ENCODE measurements around the gene SARDH. TPM values are rescaled to one million over a fixed set of nuclear protein-coding genes. Genes with fewer than 3 reads are reported as not detected.

Gene SARDH
- total and polyA plus RNA-seq, 10 donors: 1.0 to 4.5 (median 2.3) TPM

DNA sequence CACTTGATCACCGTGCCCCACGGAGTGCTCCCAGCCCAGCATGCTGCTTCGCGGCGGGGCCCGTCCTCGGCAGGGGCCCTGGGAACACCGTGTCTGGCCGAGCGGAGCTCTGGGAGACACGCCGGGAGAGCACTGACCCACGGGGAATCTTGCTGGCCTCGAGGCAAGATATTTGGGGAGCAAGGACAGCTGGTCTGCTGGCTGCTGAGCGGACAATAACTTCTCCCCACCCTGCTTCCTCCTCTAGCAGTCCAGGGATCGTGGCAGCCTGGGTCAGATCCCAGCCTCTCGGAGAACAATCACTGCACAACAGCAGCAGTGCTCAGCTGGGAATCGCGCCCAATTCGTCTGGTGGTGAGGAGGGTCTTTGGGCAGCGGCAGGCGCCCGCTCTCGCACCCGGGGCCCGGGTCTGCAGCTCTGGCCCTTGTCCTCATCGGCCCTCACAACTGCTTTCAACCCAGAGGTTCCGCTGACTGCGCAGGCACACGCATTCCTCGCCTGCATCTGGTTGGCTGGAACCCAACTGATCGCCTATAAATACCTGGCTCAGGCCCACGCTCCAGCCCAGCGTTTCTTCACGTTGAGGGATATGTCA is 58.6 kb downstream of the SARDH start:
- intact Hi-C loops (cut with DNase I; ENCODE audit: low total_unique reads): no loop called here
- TF ChIP-seq, protein P1, sequence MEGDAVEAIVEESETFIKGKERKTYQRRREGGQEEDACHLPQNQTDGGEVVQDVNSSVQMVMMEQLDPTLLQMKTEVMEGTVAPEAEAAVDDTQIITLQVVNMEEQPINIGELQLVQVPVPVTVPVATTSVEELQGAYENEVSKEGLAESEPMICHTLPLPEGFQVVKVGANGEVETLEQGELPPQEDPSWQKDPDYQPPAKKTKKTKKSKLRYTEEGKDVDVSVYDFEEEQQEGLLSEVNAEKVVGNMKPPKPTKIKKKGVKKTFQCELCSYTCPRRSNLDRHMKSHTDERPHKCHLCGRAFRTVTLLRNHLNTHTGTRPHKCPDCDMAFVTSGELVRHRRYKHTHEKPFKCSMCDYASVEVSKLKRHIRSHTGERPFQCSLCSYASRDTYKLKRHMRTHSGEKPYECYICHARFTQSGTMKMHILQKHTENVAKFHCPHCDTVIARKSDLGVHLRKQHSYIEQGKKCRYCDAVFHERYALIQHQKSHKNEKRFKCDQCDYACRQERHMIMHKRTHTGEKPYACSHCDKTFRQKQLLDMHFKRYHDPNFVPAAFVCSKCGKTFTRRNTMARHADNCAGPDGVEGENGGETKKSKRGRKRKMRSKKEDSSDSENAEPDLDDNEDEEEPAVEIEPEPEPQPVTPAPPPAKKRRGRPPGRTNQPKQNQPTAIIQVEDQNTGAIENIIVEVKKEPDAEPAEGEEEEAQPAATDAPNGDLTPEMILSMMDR (IDR thresholded peaks at IDR 0.05 in 8 of 11, conservative IDR thresholded peaks at IDR 0.05 in 3 of 11): no peak
- TF ChIP-seq POLR2AphosphoS5 (IDR thresholded peaks at IDR 0.05) (no peak), POLR2A (IDR thresholded peaks at IDR 0.05) (no peak)
- H3K4me1 ChIP-seq: peaks cover 4 to 49% (median 31%) of the 10 kb centered on the region in 6 donors
- H3K36me3 ChIP-seq: no peaks in the 10 kb centered on the region
- peaks cover 0 to 21% (median 0%) of the 10 kb centered on the region in 7 donors for H3K27me3 ChIP-seq (replicated peaks in 1 of 7)
- no peak for DNase-seq
- no peaks in the 10 kb centered on the region for H3K9me3 ChIP-seq
- no peak overlapping the region for H3K27ac ChIP-seq
- 73 to 86% (median 78%) methylated on average over 32 to 35 of the region's 35 CpGs for WGBS, 5 donors
- H3K4me3 ChIP-seq: no peak overlapping the region

DNA sequence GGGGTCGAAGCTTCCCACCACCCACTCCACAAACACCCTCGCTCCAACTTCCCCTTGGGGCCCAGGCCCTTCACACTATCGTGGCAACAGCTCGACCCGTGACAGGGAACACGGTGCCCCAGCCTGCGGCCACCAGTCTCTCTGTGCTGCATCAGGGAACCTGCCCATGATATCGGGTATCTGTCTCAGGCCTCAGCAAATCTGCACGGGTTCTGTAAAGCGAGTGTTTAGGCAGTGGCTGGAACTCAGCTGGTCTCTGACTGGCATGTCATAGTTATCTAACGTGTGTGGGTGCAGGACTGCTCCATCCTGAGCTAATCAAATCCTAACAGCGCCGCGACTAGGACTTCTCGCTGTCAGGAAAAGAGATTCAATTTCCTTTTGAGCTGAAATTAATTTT is 59.1 kb downstream of the SARDH start:
- Histone ChIP-seq H3K9me3 (no peaks in the 10 kb centered on the region), H3K27ac (no peak overlapping the region), H3K36me3 (no peaks in the 10 kb centered on the region), H3K27me3 (replicated peaks in 1 of 7) (peaks cover 0 to 20% (median 0%) of the 10 kb centered on the region in 7 donors), H3K4me1 (peaks cover 4 to 44% (median 28%) of the 10 kb centered on the region in 6 donors), H3K4me3 (no peak overlapping the region)
- TF ChIP-seq POLR2A (IDR thresholded peaks at IDR 0.05) (no peak), POLR2AphosphoS5 (IDR thresholded peaks at IDR 0.05) (no peak)
- TF ChIP-seq, protein P1 (IDR thresholded peaks at IDR 0.05 in 8 of 11, conservative IDR thresholded peaks at IDR 0.05 in 3 of 11): no peak
- no peak for DNase-seq
- WGBS, 5 donors: 73 to 79% (median 76%) methylated on average over 12 to 15 of the region's 15 CpGs
- intact Hi-C loops (cut with DNase I; ENCODE audit: low total_unique reads): no loop called here

DNA sequence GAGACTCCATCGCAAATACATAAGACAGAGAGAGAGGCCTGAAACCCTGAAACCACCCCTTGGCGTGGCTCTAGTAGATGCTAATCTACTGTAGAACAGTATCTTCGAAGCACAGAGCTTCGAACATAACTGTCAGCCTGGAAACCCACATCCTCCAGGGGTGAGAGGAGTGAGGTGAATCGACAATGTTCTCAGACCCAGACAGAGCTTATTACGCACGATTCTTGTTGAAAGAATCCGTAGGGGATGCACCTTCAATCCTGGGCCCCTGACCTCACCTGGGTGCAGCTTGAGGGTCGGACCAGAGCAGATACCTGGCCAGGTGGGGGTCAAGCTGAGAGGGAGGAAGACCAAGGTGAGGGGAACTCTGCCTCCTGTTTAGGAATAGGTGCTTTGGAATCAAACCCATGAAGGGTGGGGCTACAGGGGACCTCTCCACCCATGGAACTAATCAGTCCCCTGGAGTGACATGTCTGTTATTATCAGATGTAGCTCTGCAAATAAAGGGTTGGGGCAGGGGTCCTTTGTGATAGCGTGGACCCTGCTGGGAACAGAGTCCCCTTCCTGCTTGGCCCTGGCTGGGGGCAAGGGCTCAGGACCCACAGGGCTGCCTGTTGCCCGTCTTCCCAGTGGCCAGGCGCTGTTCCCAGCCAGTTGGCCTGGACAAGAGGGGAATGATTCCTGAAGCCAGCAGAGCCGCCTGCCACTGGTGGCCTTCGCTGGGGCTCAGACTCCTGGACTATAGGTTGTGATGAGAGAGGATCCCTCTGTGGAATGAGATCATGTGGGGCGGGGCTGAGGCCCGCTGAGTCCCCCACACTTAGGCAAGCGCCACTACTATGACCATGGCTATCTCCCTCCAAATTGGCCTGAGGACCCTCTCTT is 60.8 kb downstream of the SARDH start:
- intact Hi-C loops (cut with DNase I; ENCODE audit: low total_unique reads): no loop called here
- H3K27me3 ChIP-seq (replicated peaks in 1 of 7): peaks cover 0 to 13% (median 0%) of the 10 kb centered on the region in 7 donors

More for the DNA sequence above, 60.8 kb downstream of the SARDH start:
- Histone ChIP-seq H3K36me3 (no peaks in the 10 kb centered on the region), H3K27ac (peak overlapping the region in 7 of 8 donors; percentile 2 to 70 (median 45)), H3K4me3 (no peak overlapping the region), H3K9me3 (no peaks in the 10 kb centered on the region), H3K4me1 (peaks cover 0 to 29% (median 18%) of the 10 kb centered on the region in 6 donors)
- TF ChIP-seq POLR2AphosphoS5 (IDR thresholded peaks at IDR 0.05): no peak
- TF ChIP-seq, protein P1 (IDR thresholded peaks at IDR 0.05 in 8 of 11, conservative IDR thresholded peaks at IDR 0.05 in 3 of 11): no peak
- TF ChIP-seq POLR2A (IDR thresholded peaks at IDR 0.05): no peak
- 75 to 86% (median 80%) methylated on average over 14 to 17 of the region's 17 CpGs for WGBS, 5 donors
- no peak for DNase-seq

All from spleen (tissue), 11 donors.